Panc1 (cell line): Measurements from ENCODE around the gene KMT2C. TPM values are rescaled to one million over a fixed set of nuclear protein-coding genes. Genes with fewer than 3 reads are reported as not detected.

Experiments
- ATAC-seq: fragments of 200-7000 bp; cut with Tn5 transposase; 2 replicates; pipeline ENCODE4 v1.9.1; 2020; ENCODE audit warnings: mild to moderate bottlenecking, moderate library complexity
- BruUV-seq: library from RNA; stranded (reverse); fragments of 400-500 nt; replicated peaks from 2 replicates; lab custom pipeline; 2021; lab: Mats Ljungman, UMichigan
- CTCF ChIA-PET: fragments of 300-600 bp; sonication (Branson Sonifier 250); formaldehyde crosslinking; loops from one replicate; lab custom pipeline; 2022; ENCODE audit warnings: antibody characterized with exemption; lab: Charles Lee
- POLR2A ChIA-PET: fragments of 300-600 bp; sonication (Branson Sonifier 250); formaldehyde crosslinking; loops from one replicate; lab custom pipeline; 2022; ENCODE audit warnings: antibody characterized with exemption; lab: Charles Lee
- DNase-seq: peaks from one replicate; pipeline ENCODE4 v3.0.0-alpha.2; 2010; ENCODE audit warnings: low read depth, low spot score
- H3K27ac ChIP-seq: 2 replicates; pipeline ENCODE4 v1.5.1; 2011; ENCODE audit warnings: mild to moderate bottlenecking, low read length, inconsistent platforms
- H3K27me3 ChIP-seq: fragments of 200-500 bp; sonication (Bioruptor generic); 2 replicates; pipeline ENCODE4 v1.6.0; 2014; ENCODE audit warnings: low read length, inconsistent platforms; ENCODE audit not compliant: control insufficient read depth, insufficient read depth
- H3K36me3 ChIP-seq: fragments of 200-500 bp; sonication (Bioruptor generic); 2 replicates; pipeline ENCODE4 v1.5.1; 2014; ENCODE audit warnings: inconsistent platforms, mild to moderate bottlenecking, low read length, moderate library complexity; ENCODE audit not compliant: control insufficient read depth, insufficient read depth
- H3K4me1 ChIP-seq: 2 replicates; pipeline ENCODE4 v1.5.1; 2011; ENCODE audit warnings: inconsistent platforms, mild to moderate bottlenecking, low read length, moderate library complexity; ENCODE audit not compliant: control insufficient read depth, insufficient read depth
- H3K4me3 ChIP-seq, 2 experiments: 2 replicates each; pipeline ENCODE4 v1.5.1; 2011 to 2012; ENCODE audit warnings: low read depth in 2 of 2, low read length in 2 of 2, mild to moderate bottlenecking in 2 of 2, inconsistent platforms in 1 of 2, moderate library complexity in 1 of 2
- H3K9me3 ChIP-seq: fragments of 200-500 bp; sonication (Bioruptor generic); 2 replicates; pipeline ENCODE4 v1.5.1; 2014; ENCODE audit warnings: low read depth, mild to moderate bottlenecking, inconsistent platforms, low read length, moderate library complexity; ENCODE audit not compliant: control insufficient read depth, insufficient read depth
- POLR2AphosphoS5 ChIP-seq: IDR thresholded peaks from 2 replicates; pipeline ENCODE4 v1.6.1; 2012; ENCODE audit warnings: mild to moderate bottlenecking, low read depth, low read length, moderate library complexity
- REST ChIP-seq, 2 experiments: IDR thresholded peaks; 2 replicates each; pipeline ENCODE4 v1.6.1; 2011 to 2012; ENCODE audit warnings: low read depth in 2 of 2, control low read depth in 1 of 2, low read length in 1 of 2, mild to moderate bottlenecking in 1 of 2, moderate library complexity in 1 of 2; ENCODE audit not compliant: insufficient read depth in 1 of 2
- SIN3A ChIP-seq: IDR thresholded peaks from 2 replicates; pipeline ENCODE4 v1.6.1; 2012; ENCODE audit warnings: low read depth, mild to moderate bottlenecking, low read length, moderate library complexity, borderline replicate concordance; ENCODE audit not compliant: insufficient read depth
- TCF7L2 ChIP-seq: IDR thresholded peaks from 2 replicates; pipeline ENCODE4 v1.6.1; 2011; ENCODE audit warnings: mild to moderate bottlenecking, low read depth, low read length, inconsistent platforms
- in situ Hi-C: cut with HindIII; loops from 2 replicates; pipeline ENCODE4 v1.10.0; 2016; ENCODE audit warnings: low sequenced_read_pairs, low pct_unique_long_range_greater_than_20kb
- intact Hi-C: fragments of 100-400 bp; cut with micrococcal nuclease; formaldehyde crosslinking; loops from one replicate; pipeline ENCODE4 v1.10.0; 2022; ENCODE audit not compliant: unreplicated experiment
- total RNA-seq: library from RNA; stranded (reverse); gene quantifications from one replicate; pipeline ENCODE4 v1.2.1, GENCODE V29; 2021; ENCODE audit not compliant: unreplicated experiment
- TF ChIP-seq, protein P1 (sequence below): fragments of 450-650 bp; IDR thresholded peaks from 2 replicates; pipeline ENCODE4 v1.5.1; 2017; ENCODE audit warnings: mild to moderate bottlenecking

KMT2C gene
- total RNA-seq, 1 experiment from 2014 or later = 42.5 TPM

- ChIA-PET POLR2A (no interaction called here), CTCF (no interaction called here)
- intact Hi-C loops = no loop called here
- BruUV-seq = no TSS peak
- DNase-seq = no peak
- Histone ChIP-seq H3K4me1 (no peaks in the 10 kb centered on the region), H3K36me3 (peaks cover 3% of the 10 kb centered on the region; the same call in 1 of the 2 replicates), H3K4me3 (no peak overlapping the region), H3K9me3 (no peaks in the 10 kb centered on the region), H3K27ac (no peak overlapping the region), H3K27me3 (no peaks in the 10 kb centered on the region)
- TF ChIP-seq POLR2AphosphoS5 = no peak
- TF ChIP-seq SIN3A = no peak
- no peak for TF ChIP-seq TCF7L2
- TF ChIP-seq, protein P1, sequence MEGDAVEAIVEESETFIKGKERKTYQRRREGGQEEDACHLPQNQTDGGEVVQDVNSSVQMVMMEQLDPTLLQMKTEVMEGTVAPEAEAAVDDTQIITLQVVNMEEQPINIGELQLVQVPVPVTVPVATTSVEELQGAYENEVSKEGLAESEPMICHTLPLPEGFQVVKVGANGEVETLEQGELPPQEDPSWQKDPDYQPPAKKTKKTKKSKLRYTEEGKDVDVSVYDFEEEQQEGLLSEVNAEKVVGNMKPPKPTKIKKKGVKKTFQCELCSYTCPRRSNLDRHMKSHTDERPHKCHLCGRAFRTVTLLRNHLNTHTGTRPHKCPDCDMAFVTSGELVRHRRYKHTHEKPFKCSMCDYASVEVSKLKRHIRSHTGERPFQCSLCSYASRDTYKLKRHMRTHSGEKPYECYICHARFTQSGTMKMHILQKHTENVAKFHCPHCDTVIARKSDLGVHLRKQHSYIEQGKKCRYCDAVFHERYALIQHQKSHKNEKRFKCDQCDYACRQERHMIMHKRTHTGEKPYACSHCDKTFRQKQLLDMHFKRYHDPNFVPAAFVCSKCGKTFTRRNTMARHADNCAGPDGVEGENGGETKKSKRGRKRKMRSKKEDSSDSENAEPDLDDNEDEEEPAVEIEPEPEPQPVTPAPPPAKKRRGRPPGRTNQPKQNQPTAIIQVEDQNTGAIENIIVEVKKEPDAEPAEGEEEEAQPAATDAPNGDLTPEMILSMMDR = no peak
- TF ChIP-seq REST (IDR thresholded peaks at IDR 0.05; ENCODE audit: insufficient read depth in 1 of 2, low read depth in 2 of 2, low read length in 1 of 2) = no peak
- in situ Hi-C loops = no loop called here
- no peak for ATAC-seq
Measured at GRCh38 chr7:152128741-152129461, 306.9 kb downstream of the KMT2C start.

DNA sequence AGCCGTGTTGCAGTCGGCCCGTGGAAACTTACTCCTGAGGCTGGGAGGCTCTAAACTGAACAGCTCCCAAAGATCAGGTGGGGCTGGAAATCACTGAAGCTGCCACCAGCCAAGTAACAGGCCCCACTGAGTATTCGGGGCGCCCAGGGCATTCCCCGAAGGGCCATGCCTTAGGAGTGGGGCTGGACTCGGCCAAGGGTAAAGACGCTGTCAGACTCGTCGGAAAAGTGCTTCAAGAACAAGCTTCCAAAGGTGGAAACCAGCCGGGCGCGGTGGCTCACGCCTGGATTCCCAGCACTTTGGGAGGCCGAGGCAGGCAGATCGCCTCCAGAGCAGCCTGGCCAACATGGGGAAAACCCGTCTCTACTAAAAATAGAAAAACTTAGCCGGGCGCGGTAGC lies 307.6 kb downstream of the KMT2C start:
- in situ Hi-C loops = no loop called here
- no TSS peak for BruUV-seq
- peaks cover 5% of the 10 kb centered on the region; the same call in 1 of the 2 replicates for H3K36me3 ChIP-seq
- TF ChIP-seq TCF7L2 (no peak), SIN3A (no peak)
- H3K27me3 ChIP-seq = no peaks in the 10 kb centered on the region
- no peak overlapping the region for H3K4me3 ChIP-seq
- POLR2A ChIA-PET = no interaction called here
- intact Hi-C loops = no loop called here
- no peak overlapping the region for H3K27ac ChIP-seq
- CTCF ChIA-PET = no interaction called here
- no peaks in the 10 kb centered on the region for H3K9me3 ChIP-seq
- H3K4me1 ChIP-seq = no peaks in the 10 kb centered on the region
- no peak for ATAC-seq
- DNase-seq = no peak

- ATAC-seq (no peak), DNase-seq (no peak)
- H3K9me3 ChIP-seq = no peaks in the 10 kb centered on the region
- intact Hi-C loops = no loop called here
- no peak overlapping the region for H3K4me3 ChIP-seq
- POLR2A ChIA-PET = no interaction called here
- TF ChIP-seq POLR2AphosphoS5 (no peak), TCF7L2 (no peak), REST (IDR thresholded peaks at IDR 0.05; ENCODE audit: insufficient read depth in 1 of 2, low read depth in 2 of 2, low read length in 1 of 2) (no peak), SIN3A (no peak)
- TF ChIP-seq, protein P1 = no peak
- H3K27ac ChIP-seq = no peak overlapping the region
- peaks cover 12% of the 10 kb centered on the region for H3K36me3 ChIP-seq
- no TSS peak for BruUV-seq
- CTCF ChIA-PET = no interaction called here
- H3K27me3 ChIP-seq = no peaks in the 10 kb centered on the region
- H3K4me1 ChIP-seq = no peaks in the 10 kb centered on the region
- in situ Hi-C loops = no loop called here
Measured at GRCh38 chr7:152127229-152127628, 308.6 kb downstream of the KMT2C start.
